ENCODE data around the gene TRPM2.

- TF ChIP-seq POLR2A (IDR thresholded peaks at IDR 0.05; ENCODE audit: low read depth, low read length) (no peak), CTCF (IDR thresholded peaks at IDR 0.05; ENCODE audit: extremely low read depth in 1 of 2, insufficient read depth in 1 of 2, low read depth in 1 of 2, low read length in 2 of 2) (no peak), EZH2 (IDR thresholded peaks at IDR 0.05; ENCODE audit: borderline replicate concordance, low read depth, low read length, severe bottlenecking) (no peak), MYC (IDR thresholded peaks at IDR 0.05; ENCODE audit: low read depth, low read length) (no peak)
Observed at GRCh38 chr21:44484498-44485253, 131.3 kb downstream of the TRPM2 start.

All from endothelial cell of umbilical vein (primary cell).